H1 (cell line): ENCODE data around the gene SKIL. TPM values are rescaled to one million over a fixed set of nuclear protein-coding genes. Genes with fewer than 3 reads are reported as not detected.

Experiments used
- CTCF ChIA-PET: fragments of 300-600 bp; sonication (Branson Sonifier 250); formaldehyde crosslinking; loops from one replicate; lab custom pipeline; 2021; ENCODE audit not compliant: partially characterized antibody; lab: Charles Lee
- POLR2A ChIA-PET: fragments of 300-600 bp; sonication (Branson Sonifier 250); formaldehyde crosslinking; loops from one replicate; lab custom pipeline; 2021; ENCODE audit warnings: inconsistent platforms; ENCODE audit not compliant: partially characterized antibody; lab: Charles Lee
- DNase-seq, 2 experiments: peaks; one replicate each; pipeline versions ENCODE4 v3.0.0 to v3.0.0-alpha.2; 2010 to 2022; ENCODE audit warnings: low spot score in 2 of 2, low read depth in 1 of 2, mixed read lengths in 1 of 2
- FAIRE-seq: peaks from 2 replicates; lab custom pipeline; 2011; peaks lifted over from hg19 to GRCh38; lab: Jason Lieb, UNC
- H2AFZ ChIP-seq: 2 replicates; pipeline ENCODE4 v1.8.1; 2012; ENCODE audit warnings: low read length, inconsistent platforms
- H2AK5ac ChIP-seq: 2 replicates; pipeline ENCODE4 v1.6.1; 2013; ENCODE audit warnings: low read depth, low read length
- H2BK120ac ChIP-seq: replicated peaks from 2 replicates; pipeline ENCODE3; 2013; ENCODE audit warnings: low read depth, low read length, inconsistent platforms
- H2BK12ac ChIP-seq: 2 replicates; pipeline ENCODE4 v1.6.1; 2013; ENCODE audit warnings: low read depth, low read length
- H2BK15ac ChIP-seq: 2 replicates; pipeline ENCODE4 v1.6.1; 2013; ENCODE audit warnings: low read length
- H2BK20ac ChIP-seq: 2 replicates; pipeline ENCODE4 v1.6.1; 2013; ENCODE audit warnings: low read length
- H2BK5ac ChIP-seq: 2 replicates; pipeline ENCODE4 v1.6.1; 2013; ENCODE audit warnings: low read depth, low read length
- H3K14ac ChIP-seq: 2 replicates; pipeline ENCODE4 v1.6.1; 2013; ENCODE audit warnings: inconsistent platforms; ENCODE audit not compliant: insufficient read length
- H3K18ac ChIP-seq: 2 replicates; pipeline ENCODE4 v1.6.1; 2013; ENCODE audit warnings: low read length; ENCODE audit errors: extremely low read depth
- H3K23ac ChIP-seq: 2 replicates; pipeline ENCODE4 v1.6.1; 2013; ENCODE audit warnings: inconsistent platforms; ENCODE audit not compliant: insufficient read length
- H3K23me2 ChIP-seq: 2 replicates; pipeline ENCODE4 v1.6.1; 2013; ENCODE audit warnings: low read depth, low read length
- H3K27ac ChIP-seq: 2 replicates; pipeline ENCODE4 v1.6.1; 2011; ENCODE audit warnings: low read depth, low read length, inconsistent platforms
- H3K27me3 ChIP-seq, 4 experiments: replicated peaks in 1 of 4; 1 replicate in 1 of 4; 2 replicates in 3 of 4; pipeline versions ENCODE4 v1.6.1 to v1.8.1; 2011 to 2013; ENCODE audit warnings: low read length in 3 of 4, mild to moderate bottlenecking in 3 of 4, inconsistent platforms in 2 of 4, mixed read lengths in 2 of 4, moderate library complexity in 1 of 4; ENCODE audit not compliant: control insufficient read depth in 3 of 4, insufficient read depth in 3 of 4; ENCODE audit errors: extremely low read depth in 1 of 4
- H3K36me3 ChIP-seq, 4 experiments: 2 replicates each; pipeline versions ENCODE4 v1.6.1 to v1.8.1; 2011 to 2013; ENCODE audit warnings: mild to moderate bottlenecking in 4 of 4, low read length in 3 of 4, moderate library complexity in 2 of 4, control low read depth in 1 of 4, inconsistent platforms in 1 of 4; ENCODE audit not compliant: insufficient read depth in 4 of 4, control insufficient read depth in 2 of 4
- H3K4ac ChIP-seq: replicated peaks from 2 replicates; pipeline ENCODE3; 2013; ENCODE audit warnings: low read length, low read depth, mixed read lengths, inconsistent platforms; ENCODE audit not compliant: insufficient read length
- H3K4me1 ChIP-seq, 4 experiments: replicated peaks in 1 of 4; 1 replicate in 1 of 4; 2 replicates in 3 of 4; pipeline versions ENCODE4 v1.6.1 to v1.8.1; 2011 to 2013; ENCODE audit warnings: low read length in 3 of 4, inconsistent platforms in 2 of 4, mixed read lengths in 1 of 4; ENCODE audit not compliant: insufficient read depth in 4 of 4, control insufficient read depth in 3 of 4
- H3K4me2 ChIP-seq, 2 experiments: 2 replicates each; pipeline versions ENCODE4 v1.6.1 to v1.8.1; 2011 to 2013; ENCODE audit warnings: low read depth in 2 of 2, low read length in 2 of 2, control low read depth in 1 of 2, inconsistent platforms in 1 of 2, mild to moderate bottlenecking in 1 of 2; ENCODE audit not compliant: insufficient read depth in 1 of 2
- H3K4me3 ChIP-seq, 4 experiments: fragments of 200-600, 300-600 bp in 1 of 4; sonication (generic), shearing (Covaris generic), sonication (Bioruptor Twin) in 1 of 4; 2 replicates each; pipeline versions ENCODE4 v1.5.1 to v1.8.1; 2011 to 2016; ENCODE audit warnings: low read length in 4 of 4, low read depth in 3 of 4, control low read depth in 2 of 4, inconsistent platforms in 2 of 4, mild to moderate bottlenecking in 2 of 4, mixed read lengths in 1 of 4, moderate library complexity in 1 of 4; ENCODE audit not compliant: insufficient read depth in 2 of 4; ENCODE audit errors: extremely low read depth in 1 of 4
- H3K56ac ChIP-seq: replicated peaks from 2 replicates; pipeline ENCODE3; 2013; ENCODE audit warnings: low read depth, mild to moderate bottlenecking, mixed read lengths, low read length, inconsistent platforms; ENCODE audit not compliant: insufficient read length
- H3K79me1 ChIP-seq: 2 replicates; pipeline ENCODE4 v1.6.1; 2013; ENCODE audit warnings: low read depth, low read length, control low read depth
- H3K79me2 ChIP-seq, 2 experiments: 2 replicates each; pipeline versions ENCODE4 v1.6.1 to v1.8.1; 2012 to 2013; ENCODE audit warnings: low read length in 2 of 2, mild to moderate bottlenecking in 2 of 2, inconsistent platforms in 1 of 2; ENCODE audit not compliant: insufficient read depth in 2 of 2, control insufficient read depth in 1 of 2
- H3K9ac ChIP-seq, 4 experiments: replicated peaks in 1 of 4; 1 replicate in 1 of 4; 2 replicates in 3 of 4; pipeline versions ENCODE4 v1.6.1 to v1.8.1; 2011 to 2013; ENCODE audit warnings: low read depth in 3 of 4, low read length in 3 of 4, control low read depth in 2 of 4, mild to moderate bottlenecking in 2 of 4, moderate library complexity in 2 of 4, inconsistent platforms in 1 of 4; ENCODE audit errors: extremely low read depth in 1 of 4
- H3K9me3 ChIP-seq, 2 experiments: 2 replicates each; pipeline versions ENCODE4 v1.6.1 to v1.8.1; 2012 to 2013; ENCODE audit warnings: mild to moderate bottlenecking in 2 of 2, moderate library complexity in 2 of 2, control low read depth in 1 of 2, inconsistent platforms in 1 of 2, low read depth in 1 of 2, low read length in 1 of 2, mixed read lengths in 1 of 2; ENCODE audit not compliant: insufficient read depth in 2 of 2
- H4K20me1 ChIP-seq, 2 experiments: replicated peaks in 1 of 2; 2 replicates each; pipeline versions ENCODE3 to v1.8.1; 2011 to 2013; ENCODE audit warnings: inconsistent platforms in 2 of 2, low read length in 2 of 2, mild to moderate bottlenecking in 1 of 2; ENCODE audit not compliant: insufficient read depth in 2 of 2, control insufficient read depth in 1 of 2
- H4K5ac ChIP-seq: 2 replicates; pipeline ENCODE4 v1.6.1; 2013; ENCODE audit warnings: low read length, low read depth, mixed read lengths, inconsistent platforms; ENCODE audit not compliant: insufficient read length
- H4K8ac ChIP-seq: 2 replicates; pipeline ENCODE4 v1.8.0; 2013; ENCODE audit warnings: mild to moderate bottlenecking, moderate library complexity, low read length, inconsistent platforms; ENCODE audit not compliant: insufficient read depth; ENCODE audit errors: extremely low read depth
- H4K91ac ChIP-seq: replicated peaks from 2 replicates; pipeline ENCODE3; 2013; ENCODE audit warnings: low read length, mixed read lengths, inconsistent platforms; ENCODE audit not compliant: insufficient read length
- BRCA1 ChIP-seq: IDR thresholded peaks from 2 replicates; pipeline ENCODE4 v1.6.1; 2012; ENCODE audit warnings: low read depth, low read length, improper control_type of control experiment
- CEBPB ChIP-seq: IDR thresholded peaks from 2 replicates; pipeline ENCODE4 v1.6.1; 2012; ENCODE audit warnings: low read depth, low read length
- E2F6 ChIP-seq: IDR thresholded peaks from 2 replicates; pipeline ENCODE4 v1.6.1; 2012; ENCODE audit warnings: inconsistent platforms
- EGR1 ChIP-seq: IDR thresholded peaks from 2 replicates; pipeline ENCODE4 v1.6.1; 2011; ENCODE audit warnings: low read depth, low read length, borderline replicate concordance
- KDM4A ChIP-seq: IDR thresholded peaks from one replicate; pipeline ENCODE4 v1.7.1; 2012; ENCODE audit warnings: low read depth, mild to moderate bottlenecking, moderate library complexity, low read length, inconsistent platforms; ENCODE audit not compliant: severe bottlenecking
- NANOG ChIP-seq: IDR thresholded peaks from 2 replicates; pipeline ENCODE4 v1.6.1; 2011; ENCODE audit warnings: low read length, low read depth, mild to moderate bottlenecking, inconsistent platforms; ENCODE audit not compliant: insufficient read depth, poor library complexity, severe bottlenecking
- SIX5 ChIP-seq: IDR thresholded peaks from 2 replicates; pipeline ENCODE4 v1.6.1; 2011; ENCODE audit warnings: mild to moderate bottlenecking, low read depth, low read length
- TBP ChIP-seq: IDR thresholded peaks from 2 replicates; pipeline ENCODE4 v1.6.1; 2011; ENCODE audit warnings: low read depth, low read length, improper control_type of control experiment
- WGBS, 2 experiments: shearing (Covaris generic) in 1 of 2; methylation state at CpG; one replicate each; pipeline versions ENCODE4 v1.1.6 to v1.1.7; 2013 to 2015; ENCODE audit warnings: low lambda C conversion rate in 2 of 2, mixed read lengths in 2 of 2, inconsistent platforms in 1 of 2, low coverage in 1 of 2, missing lambda C conversion rate in 1 of 2; ENCODE audit not compliant: insufficient replicate concordance in 2 of 2, insufficient coverage in 1 of 2, insufficient read length in 1 of 2; ENCODE audit errors: extremely low coverage in 1 of 2, missing lambda C conversion rate in 1 of 2; 5-methylcytosine and 5-hydroxymethylcytosine counted together
- polyA plus RNA-seq, 7 experiments: library from polyadenylated mRNA; depleted of rRNA in 3 of 7; stranded (reverse) in 5 of 7; unstranded in 2 of 7; fragments of >200 nt in 5 of 7; fragments of 200-250 nt in 2 of 7; gene quantifications; 1 replicate in 5 of 7; 2 replicates in 1 of 7; 4 replicates in 1 of 7; pipeline versions ENCODE4 v1.2.1 to v1.2.3, GENCODE V29; 2011 to 2013; ENCODE audit warnings: missing spikeins in 2 of 7, mixed read lengths in 2 of 7
- total RNA-seq: library from RNA; stranded (reverse); fragmentation: NEBNext Ultra II Directional; extraction: Animal tissue kit (Norgen Biotek cat#: 25700); gene quantifications from 2 replicates; pipeline ENCODE4 v1.2.1, GENCODE V29; 2021

SKIL gene
- total and polyA plus RNA-seq, 2 of the 8 experiments (the other 6 are each of a cell fraction or from before 2014, with no cell fraction given): 13.2 to 277 TPM

GRCh38 chr3:170367797-170368196, 10.3 kb downstream of the SKIL start:
- TF ChIP-seq CEBPB: no peak
- no peak for TF ChIP-seq TBP
- TF ChIP-seq EGR1: no peak
- TF ChIP-seq BRCA1: no peak
- TF ChIP-seq E2F6: no peak
- TF ChIP-seq SIX5: no peak
- no peak for TF ChIP-seq KDM4A
- TF ChIP-seq NANOG: no peak

More at GRCh38 chr3:170367797-170368196, 10.3 kb downstream of the SKIL start:
- Histone ChIP-seq H4K8ac (no peak overlapping the region), H2BK5ac (no peak overlapping the region), H4K20me1 (peaks cover 2 to 3% of the 10 kb centered on the region in 2 experiments), H3K27me3 (no peaks in the 10 kb centered on the region), H4K91ac (no peak overlapping the region), H2AFZ (no peak overlapping the region), H3K56ac (no peak overlapping the region), H2BK15ac (no peak overlapping the region), H3K36me3 (peaks cover 0 to 49% (median 4%) of the 10 kb centered on the region in 4 experiments; a peak in 4 of 8 replicates), H2AK5ac (no peak overlapping the region), H2BK12ac (no peak overlapping the region), H2BK120ac (no peak overlapping the region), H3K4ac (no peak overlapping the region), H3K27ac (no peak overlapping the region), H3K9ac (no peak overlapping the region), H3K4me2 (no peak overlapping the region; a peak in 1 of 4 replicates), H3K18ac (no peak overlapping the region), H3K79me2 (peaks cover 32 to 99% of the 10 kb centered on the region in 2 experiments), H3K9me3 (no peaks in the 10 kb centered on the region), H3K23ac (no peak overlapping the region), H3K4me1 (no peaks in the 10 kb centered on the region; a peak in 1 of 7 replicates), H3K23me2 (no peaks in the 10 kb centered on the region), H4K5ac (no peak overlapping the region), H2BK20ac (no peak overlapping the region), H3K14ac (no peak overlapping the region), H3K4me3 (no peak overlapping the region), H3K79me1 (no peaks in the 10 kb centered on the region; the same call in 1 of the 2 replicates)
- DNase-seq: no peak
- 92% methylated on average over 4 of the region's 4 CpGs; no CpG with 5 or more reads in 1 of the 2 experiments for WGBS, 2 experiments
- POLR2A ChIA-PET: no interaction called here
- CTCF ChIA-PET: no interaction called here
- FAIRE-seq: no peak
